Activated CD4-positive, alpha-beta T cell treated with anti-CD3 and anti-CD28 coated beads, Interleukin-10, Interleukin-2, amounts not matched to agents 100 ng/mL and 50 ng/mL, durations not matched to agents 16 hours and 8 hours (primary cell): ENCODE results near the gene ANXA11.
"Not testable (repeated sequence)": the region's sequence is repeated elsewhere in the genome, so short reads cannot be mapped to it uniquely, and the experiment has no call there.

Source experiments
- DNase-seq: peaks from one replicate; pipeline ENCODE4 v3.0.0-alpha.2; 2020

ANXA11 gene

GRCh38 chr10:80164596-80164995 lies 40.7 kb downstream of the ANXA11 start:
- DNase-seq, result no peak

- no peak for DNase-seq
Measured at GRCh38 chr10:80163741-80164341, 41.5 kb downstream of the ANXA11 start.

GRCh38 chr10:80161321-80162083 lies 43.8 kb downstream of the ANXA11 start:
- DNase-seq, result no peak

- DNase-seq, result no peak
Measured at GRCh38 chr10:80160361-80161320, 44.7 kb downstream of the ANXA11 start.

GRCh38 chr10:80159166-80159873 lies 46.0 kb downstream of the ANXA11 start:
- no peak for DNase-seq

GRCh38 chr10:80158598-80159127 lies 46.7 kb downstream of the ANXA11 start:
- no peak for DNase-seq

GRCh38 chr10:80158126-80158525 lies 47.2 kb downstream of the ANXA11 start:
- DNase-seq, result no peak

GRCh38 chr10:80157561-80157960 lies 47.8 kb downstream of the ANXA11 start:
- no peak for DNase-seq

GRCh38 chr10:80156216-80156615 lies 49.1 kb downstream of the ANXA11 start:
- no peak for DNase-seq

- DNase-seq, result no peak
Measured at GRCh38 chr10:80155696-80156215, 49.6 kb downstream of the ANXA11 start.

GRCh38 chr10:80154978-80155695 lies 50.2 kb downstream of the ANXA11 start:
- no peak for DNase-seq

- no peak for DNase-seq
Measured at GRCh38 chr10:80154626-80154977, 50.7 kb downstream of the ANXA11 start.

- no peak for DNase-seq
Measured at GRCh38 chr10:80153460-80153859, 51.9 kb downstream of the ANXA11 start.

- DNase-seq, result no peak
Measured at GRCh38 chr10:80152820-80153219, 52.5 kb downstream of the ANXA11 start.

GRCh38 chr10:80150172-80150571 lies 55.2 kb downstream of the ANXA11 start:
- no peak for DNase-seq

- no peak for DNase-seq
Measured at GRCh38 chr10:80149123-80149522, 56.2 kb downstream of the ANXA11 start.

- DNase-seq, result no peak
Measured at GRCh38 chr10:80148166-80148805, 57.1 kb downstream of the ANXA11 start.

- DNase-seq, result no peak
Measured at GRCh38 chr10:80146918-80147317, 58.4 kb downstream of the ANXA11 start.

- DNase-seq, result not testable (repeated sequence)
Measured at GRCh38 chr10:80145406-80146308, 59.7 kb downstream of the ANXA11 start.

- DNase-seq, result peak; percentile 24
Measured at GRCh38 chr10:80144696-80145131, 60.6 kb downstream of the ANXA11 start.
